OCI-LY7 (cell line): Measurements from ENCODE around the gene MAP3K2.

ENCODE experiments used
- EZH2phosphoT487 ChIP-seq: fragments of 200-600 bp; sonication (generic); IDR thresholded peaks from 2 replicates; pipeline ENCODE4 v1.6.1; 2018; ENCODE audit warnings: low read depth, borderline replicate concordance, mild to moderate bottlenecking, mixed run types, antibody characterized with exemption, low read length, moderate library complexity, mixed read lengths
- TF ChIP-seq, protein P1 (sequence below): fragments of 200-600 bp; sonication (generic); conservative IDR thresholded peaks from 2 replicates; pipeline ENCODE4 v1.5.1; 2014; ENCODE audit warnings: mild to moderate bottlenecking, antibody characterized with exemption, low read length, moderate library complexity, mixed read lengths

DNA sequence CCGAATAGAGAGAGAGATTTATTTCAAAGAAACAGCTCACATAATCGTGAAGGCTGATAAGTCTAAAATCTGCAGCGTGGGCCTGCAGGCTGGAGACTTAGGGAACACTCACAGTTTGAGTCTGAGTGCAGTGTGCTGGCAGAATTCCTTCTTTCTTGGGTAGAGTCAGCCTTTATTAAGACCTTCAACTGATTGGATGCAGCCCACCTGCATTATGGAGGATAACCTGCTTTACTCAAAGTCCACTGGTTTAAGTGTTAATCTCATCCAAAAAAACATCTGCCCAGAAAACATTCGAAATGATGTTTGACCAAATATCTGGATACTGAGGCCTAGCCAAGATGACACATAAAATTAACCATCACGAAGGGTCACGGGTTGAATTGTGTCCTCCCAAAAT is 46.7 kb upstream of the MAP3K2 start:
- TF ChIP-seq, protein P1, sequence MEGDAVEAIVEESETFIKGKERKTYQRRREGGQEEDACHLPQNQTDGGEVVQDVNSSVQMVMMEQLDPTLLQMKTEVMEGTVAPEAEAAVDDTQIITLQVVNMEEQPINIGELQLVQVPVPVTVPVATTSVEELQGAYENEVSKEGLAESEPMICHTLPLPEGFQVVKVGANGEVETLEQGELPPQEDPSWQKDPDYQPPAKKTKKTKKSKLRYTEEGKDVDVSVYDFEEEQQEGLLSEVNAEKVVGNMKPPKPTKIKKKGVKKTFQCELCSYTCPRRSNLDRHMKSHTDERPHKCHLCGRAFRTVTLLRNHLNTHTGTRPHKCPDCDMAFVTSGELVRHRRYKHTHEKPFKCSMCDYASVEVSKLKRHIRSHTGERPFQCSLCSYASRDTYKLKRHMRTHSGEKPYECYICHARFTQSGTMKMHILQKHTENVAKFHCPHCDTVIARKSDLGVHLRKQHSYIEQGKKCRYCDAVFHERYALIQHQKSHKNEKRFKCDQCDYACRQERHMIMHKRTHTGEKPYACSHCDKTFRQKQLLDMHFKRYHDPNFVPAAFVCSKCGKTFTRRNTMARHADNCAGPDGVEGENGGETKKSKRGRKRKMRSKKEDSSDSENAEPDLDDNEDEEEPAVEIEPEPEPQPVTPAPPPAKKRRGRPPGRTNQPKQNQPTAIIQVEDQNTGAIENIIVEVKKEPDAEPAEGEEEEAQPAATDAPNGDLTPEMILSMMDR, result no peak
- TF ChIP-seq EZH2phosphoT487, result no peak
